Body of pancreas (tissue), 4 donors: ENCODE data around the gene FBXO40. TPM values are rescaled to one million over a fixed set of nuclear protein-coding genes. Genes with fewer than 3 reads are reported as not detected.
A peak's percentile ranks its signal among the peaks of the same experiment; 100 is the strongest.

Experiments used
- ATAC-seq: fragments of 150-250 bp; one replicate; pipeline ENCODE4 v1.9.1; 2016
- DNase-seq, 4 donors: peaks; one replicate each; pipeline ENCODE4 v3.0.0-alpha.2; 2019
- H3K27ac ChIP-seq, 4 donors: fragments of 200-600 bp; sonication (generic); 1 replicate in 3 of 4; 2 replicates in 1 of 4; pipeline versions ENCODE4 v1.5.1 to v1.6.1; 2016 to 2019; ENCODE audit warnings: mild to moderate bottlenecking in 1 of 4, mixed read lengths in 1 of 4, moderate library complexity in 1 of 4
- H3K27me3 ChIP-seq, 2 donors: fragments of 200-600 bp; sonication (generic); one replicate each; pipeline ENCODE4 v1.6.0; 2016; ENCODE audit warnings: mild to moderate bottlenecking in 1 of 2
- H3K36me3 ChIP-seq, 2 donors: fragments of 200-600 bp; sonication (generic); replicated peaks in 1 of 2; 2 replicates each; pipeline ENCODE4 v1.5.1; 2016; ENCODE audit warnings: low read depth in 2 of 2; ENCODE audit not compliant: insufficient read depth in 1 of 2
- H3K4me1 ChIP-seq: fragments of 200-600 bp; sonication (generic); one replicate; pipeline ENCODE4 v1.6.0; 2016
- H3K4me3 ChIP-seq, 2 donors: fragments of 200-600 bp; sonication (generic); 1 replicate in 1 of 2; 2 replicates in 1 of 2; pipeline ENCODE4 v1.5.1; 2016 to 2019
- H3K9me3 ChIP-seq, 3 donors: fragments of 200-600 bp; sonication (generic); 1 replicate in 2 of 3; 2 replicates in 1 of 3; pipeline ENCODE4 v1.5.1; 2016
- POLR2A ChIP-seq, 3 donors: fragments of 450-650 bp; IDR thresholded peaks; one replicate each; pipeline ENCODE4 v1.6.1; 2016; ENCODE audit warnings: antibody characterized with exemption in 3 of 3, mild to moderate bottlenecking in 2 of 3
- WGBS, 2 donors: methylation state at CpG; one replicate each; pipeline ENCODE4 v1.1.5; 2017; 5-methylcytosine and 5-hydroxymethylcytosine counted together
- intact Hi-C: fragments of 100-400 bp; cut with DNase I; formaldehyde crosslinking; loops from one replicate; pipeline ENCODE4 v1.15.1; 2023
- total RNA-seq, 2 donors: library from RNA; depleted of rRNA; stranded (reverse); fragments of >200 nt; gene quantifications; one replicate each; pipeline ENCODE4 v1.1.0, GENCODE V29; 2016
- TF ChIP-seq, protein P1 (sequence below), 7 experiments: fragments of 450-650 bp in 4 of 7; fragments of 200-600 bp in 3 of 7; sonication (generic) in 3 of 7; IDR thresholded peaks; one replicate each; pipeline ENCODE4 v1.5.1; 2016 to 2019; ENCODE audit warnings: antibody characterized with exemption in 7 of 7

Gene FBXO40
- total RNA-seq, 2 donors from 2014 or later, result not detected

DNA sequence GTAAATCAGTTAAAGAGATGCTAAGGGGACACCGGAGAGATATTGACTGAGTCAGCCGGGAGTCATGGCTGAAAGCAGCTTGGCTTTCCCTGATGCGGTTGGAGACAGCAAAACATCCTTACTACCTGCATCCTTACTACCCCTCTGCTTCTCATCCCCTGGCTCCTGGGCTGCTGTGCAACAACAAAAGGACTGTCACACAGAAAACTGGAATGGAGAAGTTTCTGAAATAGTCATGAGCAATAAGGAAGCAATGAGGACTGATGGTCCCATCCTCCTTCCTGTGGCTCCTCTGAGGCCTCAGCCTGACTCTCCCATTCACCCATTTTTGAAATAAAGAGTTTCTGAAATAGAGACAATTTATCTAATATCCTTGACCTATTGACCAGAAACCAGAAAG is 66.4 kb downstream of the FBXO40 start:
- Histone ChIP-seq H3K36me3 (peaks cover 0 to 3% of the 10 kb centered on the region in 2 donors), H3K4me3 (no peak overlapping the region), H3K4me1 (peaks cover 10% of the 10 kb centered on the region), H3K27ac (peak overlapping the region in 1 of 4 donors; percentile 78), H3K9me3 (no peaks in the 10 kb centered on the region), H3K27me3 (no peaks in the 10 kb centered on the region)
- ATAC-seq (no peak), DNase-seq (no peak)
- WGBS, 2 donors, result 81 to 96% methylated on average over 3 of the region's 3 CpGs
- intact Hi-C loops, result no loop called here
- no peak for TF ChIP-seq POLR2A (IDR thresholded peaks at IDR 0.05)
- TF ChIP-seq, protein P1, sequence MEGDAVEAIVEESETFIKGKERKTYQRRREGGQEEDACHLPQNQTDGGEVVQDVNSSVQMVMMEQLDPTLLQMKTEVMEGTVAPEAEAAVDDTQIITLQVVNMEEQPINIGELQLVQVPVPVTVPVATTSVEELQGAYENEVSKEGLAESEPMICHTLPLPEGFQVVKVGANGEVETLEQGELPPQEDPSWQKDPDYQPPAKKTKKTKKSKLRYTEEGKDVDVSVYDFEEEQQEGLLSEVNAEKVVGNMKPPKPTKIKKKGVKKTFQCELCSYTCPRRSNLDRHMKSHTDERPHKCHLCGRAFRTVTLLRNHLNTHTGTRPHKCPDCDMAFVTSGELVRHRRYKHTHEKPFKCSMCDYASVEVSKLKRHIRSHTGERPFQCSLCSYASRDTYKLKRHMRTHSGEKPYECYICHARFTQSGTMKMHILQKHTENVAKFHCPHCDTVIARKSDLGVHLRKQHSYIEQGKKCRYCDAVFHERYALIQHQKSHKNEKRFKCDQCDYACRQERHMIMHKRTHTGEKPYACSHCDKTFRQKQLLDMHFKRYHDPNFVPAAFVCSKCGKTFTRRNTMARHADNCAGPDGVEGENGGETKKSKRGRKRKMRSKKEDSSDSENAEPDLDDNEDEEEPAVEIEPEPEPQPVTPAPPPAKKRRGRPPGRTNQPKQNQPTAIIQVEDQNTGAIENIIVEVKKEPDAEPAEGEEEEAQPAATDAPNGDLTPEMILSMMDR (IDR thresholded peaks at IDR 0.05), result no peak

DNA sequence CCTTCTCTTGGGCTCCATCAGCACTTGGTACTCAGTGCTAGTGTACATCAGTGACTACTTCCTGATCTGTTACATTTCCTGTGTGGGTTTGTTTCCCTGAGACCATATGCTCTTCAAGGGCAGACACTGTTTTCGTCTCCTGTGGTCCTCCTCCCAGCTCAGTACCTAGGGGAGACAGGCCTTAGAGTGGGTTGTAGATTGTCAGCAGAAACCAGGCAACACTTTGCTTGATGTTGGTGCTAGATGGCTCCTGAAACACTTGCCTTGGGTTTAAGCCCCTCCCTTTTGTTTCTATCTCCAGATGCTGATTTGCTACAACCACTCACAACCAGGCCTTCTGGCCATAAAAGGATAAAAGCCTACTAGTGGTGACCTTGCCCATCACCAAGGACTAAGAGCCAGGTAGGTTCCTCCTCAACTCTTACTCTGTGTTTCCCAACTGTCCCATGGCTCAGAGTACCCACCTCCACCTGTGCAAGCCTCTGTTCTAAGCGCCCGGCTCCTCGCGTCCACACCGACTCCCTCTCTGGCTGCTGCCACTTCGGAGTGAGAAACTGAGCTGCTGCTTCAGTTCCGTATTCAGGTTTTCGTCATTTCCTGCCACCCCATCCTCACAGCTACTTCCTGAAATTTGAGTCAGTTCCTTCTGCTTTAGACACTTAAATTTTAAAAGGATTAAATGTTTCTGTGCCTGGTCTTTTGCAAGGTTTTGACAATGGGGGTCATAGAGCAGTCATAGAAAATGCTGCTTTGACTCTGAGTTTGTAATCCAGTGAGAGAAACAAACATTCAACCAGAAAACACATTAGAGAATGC is 67.4 kb downstream of the FBXO40 start, which contains the start of gene HCLS1:
TSS of gene HCLS1 (minus strand) at position 548 of the 816 bp plus-strand sequence. CDS start 2,556 bp downstream, outside the sequence.
- no peak for ATAC-seq
- H3K27me3 ChIP-seq, result no peaks in the 10 kb centered on the region
- DNase-seq, result peak in 3 of 4 donors; percentile 18 to 63 (median 18)
- no peak within 1 kb of the TSS for H3K4me3 ChIP-seq
- peak within 1 kb of the TSS in 2 of 4 donors; percentile 33 to 78 for H3K27ac ChIP-seq
- no peaks in the 10 kb centered on the region for H3K9me3 ChIP-seq
- 77 to 85% methylated on average over 9 of the region's 9 CpGs for WGBS, 2 donors
- peaks cover 10% of the 10 kb centered on the region for H3K4me1 ChIP-seq
- TF ChIP-seq, protein P1 (IDR thresholded peaks at IDR 0.05), result no peak
- TF ChIP-seq POLR2A (IDR thresholded peaks at IDR 0.05), result peak in 2 of 3 donors; percentile 50 to 74
- H3K36me3 ChIP-seq, result peaks cover 0 to 6% of the 10 kb centered on the region in 2 donors
- intact Hi-C loops, result no loop called here

DNA sequence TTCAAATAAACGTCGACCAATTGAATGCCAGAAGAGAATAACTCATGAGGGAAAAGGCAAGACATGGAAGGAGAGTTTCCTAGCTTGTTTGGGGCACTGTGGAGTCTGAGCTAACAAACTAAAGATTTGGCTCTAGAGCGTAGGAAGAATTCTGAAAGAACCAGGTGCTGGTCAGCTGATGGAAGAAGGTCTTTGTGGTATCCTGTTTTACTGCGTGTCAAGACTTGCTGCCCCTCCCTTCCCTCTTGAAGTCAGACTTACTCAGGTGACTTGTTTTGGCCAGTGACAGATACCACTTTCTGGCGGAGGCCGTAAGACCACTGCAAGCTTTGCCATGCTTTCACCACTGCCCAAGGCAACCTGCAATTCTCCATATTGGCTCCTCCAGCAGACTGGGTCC is 68.2 kb downstream of the FBXO40 start:
- no peaks in the 10 kb centered on the region for H3K27me3 ChIP-seq
- no peak for ATAC-seq
- no peaks in the 10 kb centered on the region for H3K9me3 ChIP-seq
- 80 to 91% methylated on average over 6 of the region's 6 CpGs for WGBS, 2 donors
- intact Hi-C loops, result no loop called here
- TF ChIP-seq, protein P1 (IDR thresholded peaks at IDR 0.05), result no peak
- no peak for TF ChIP-seq POLR2A (IDR thresholded peaks at IDR 0.05)
- peaks cover 10% of the 10 kb centered on the region for H3K4me1 ChIP-seq
- H3K27ac ChIP-seq, result peak overlapping the region in 1 of 4 donors; percentile 78
- no peak for DNase-seq
- no peak overlapping the region for H3K4me3 ChIP-seq
- H3K36me3 ChIP-seq, result peaks cover 0 to 13% of the 10 kb centered on the region in 2 donors

DNA sequence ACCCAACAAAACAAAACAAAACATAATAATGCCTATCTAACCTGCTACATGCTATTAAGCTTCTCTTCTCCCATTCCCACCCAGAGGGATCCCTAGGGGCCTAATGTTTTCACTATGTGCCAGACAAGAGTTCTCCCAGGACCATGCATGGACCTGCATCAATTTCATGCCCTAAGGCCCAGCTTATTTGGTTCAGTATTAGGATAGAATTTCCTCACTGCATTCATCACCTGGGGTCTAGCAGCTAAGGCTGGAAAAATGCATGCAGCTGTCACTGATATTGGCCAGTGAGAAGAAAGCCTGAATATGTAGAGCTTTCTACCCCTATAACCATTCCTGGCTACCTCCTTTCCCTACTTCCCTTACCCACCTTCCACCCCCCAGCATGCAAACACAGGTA is 69.6 kb downstream of the FBXO40 start:
- TF ChIP-seq POLR2A (IDR thresholded peaks at IDR 0.05), result no peak
- TF ChIP-seq, protein P1 (IDR thresholded peaks at IDR 0.05), result no peak

More for the DNA sequence above, 69.6 kb downstream of the FBXO40 start:
- peaks cover 10% of the 10 kb centered on the region for H3K4me1 ChIP-seq
- no peak overlapping the region for H3K4me3 ChIP-seq
- DNase-seq (no peak), ATAC-seq (no peak)
- peaks cover 0 to 22% of the 10 kb centered on the region in 2 donors for H3K36me3 ChIP-seq
- H3K27ac ChIP-seq, result no peak overlapping the region
- no peaks in the 10 kb centered on the region for H3K27me3 ChIP-seq
- intact Hi-C loops, result no loop called here
- no peaks in the 10 kb centered on the region for H3K9me3 ChIP-seq
